Measurements from ENCODE around the gene PAFAH2. TPM values are rescaled to one million over a fixed set of nuclear protein-coding genes. Genes with fewer than 3 reads are reported as not detected.

The PAFAH2 gene
- total RNA-seq, 1 donor from 2014 or later, result 19.4 TPM

- Histone ChIP-seq H3K9me3 (no peaks in the 10 kb centered on the region), H3K36me3 (no peaks in the 10 kb centered on the region), H3K27me3 (ENCODE audit: low read depth) (no peaks in the 10 kb centered on the region), H3K27ac (no peak overlapping the region), H3K4me1 (peaks cover 20% of the 10 kb centered on the region), H3K4me3 (no peak overlapping the region)
- DNase-seq (no peak), ATAC-seq (no peak)
- intact Hi-C loops (cut with DNase I), result loop anchor here (5.0 kb wide), 1 partner anchor 92 kb away; the partner anchor contains the start of gene STMN1
- TF ChIP-seq, protein P1, sequence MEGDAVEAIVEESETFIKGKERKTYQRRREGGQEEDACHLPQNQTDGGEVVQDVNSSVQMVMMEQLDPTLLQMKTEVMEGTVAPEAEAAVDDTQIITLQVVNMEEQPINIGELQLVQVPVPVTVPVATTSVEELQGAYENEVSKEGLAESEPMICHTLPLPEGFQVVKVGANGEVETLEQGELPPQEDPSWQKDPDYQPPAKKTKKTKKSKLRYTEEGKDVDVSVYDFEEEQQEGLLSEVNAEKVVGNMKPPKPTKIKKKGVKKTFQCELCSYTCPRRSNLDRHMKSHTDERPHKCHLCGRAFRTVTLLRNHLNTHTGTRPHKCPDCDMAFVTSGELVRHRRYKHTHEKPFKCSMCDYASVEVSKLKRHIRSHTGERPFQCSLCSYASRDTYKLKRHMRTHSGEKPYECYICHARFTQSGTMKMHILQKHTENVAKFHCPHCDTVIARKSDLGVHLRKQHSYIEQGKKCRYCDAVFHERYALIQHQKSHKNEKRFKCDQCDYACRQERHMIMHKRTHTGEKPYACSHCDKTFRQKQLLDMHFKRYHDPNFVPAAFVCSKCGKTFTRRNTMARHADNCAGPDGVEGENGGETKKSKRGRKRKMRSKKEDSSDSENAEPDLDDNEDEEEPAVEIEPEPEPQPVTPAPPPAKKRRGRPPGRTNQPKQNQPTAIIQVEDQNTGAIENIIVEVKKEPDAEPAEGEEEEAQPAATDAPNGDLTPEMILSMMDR (IDR thresholded peaks at IDR 0.05), result no peak
Measured at GRCh38 chr1:25999041-25999800, 1.4 kb upstream of the PAFAH2 start.

DNA sequence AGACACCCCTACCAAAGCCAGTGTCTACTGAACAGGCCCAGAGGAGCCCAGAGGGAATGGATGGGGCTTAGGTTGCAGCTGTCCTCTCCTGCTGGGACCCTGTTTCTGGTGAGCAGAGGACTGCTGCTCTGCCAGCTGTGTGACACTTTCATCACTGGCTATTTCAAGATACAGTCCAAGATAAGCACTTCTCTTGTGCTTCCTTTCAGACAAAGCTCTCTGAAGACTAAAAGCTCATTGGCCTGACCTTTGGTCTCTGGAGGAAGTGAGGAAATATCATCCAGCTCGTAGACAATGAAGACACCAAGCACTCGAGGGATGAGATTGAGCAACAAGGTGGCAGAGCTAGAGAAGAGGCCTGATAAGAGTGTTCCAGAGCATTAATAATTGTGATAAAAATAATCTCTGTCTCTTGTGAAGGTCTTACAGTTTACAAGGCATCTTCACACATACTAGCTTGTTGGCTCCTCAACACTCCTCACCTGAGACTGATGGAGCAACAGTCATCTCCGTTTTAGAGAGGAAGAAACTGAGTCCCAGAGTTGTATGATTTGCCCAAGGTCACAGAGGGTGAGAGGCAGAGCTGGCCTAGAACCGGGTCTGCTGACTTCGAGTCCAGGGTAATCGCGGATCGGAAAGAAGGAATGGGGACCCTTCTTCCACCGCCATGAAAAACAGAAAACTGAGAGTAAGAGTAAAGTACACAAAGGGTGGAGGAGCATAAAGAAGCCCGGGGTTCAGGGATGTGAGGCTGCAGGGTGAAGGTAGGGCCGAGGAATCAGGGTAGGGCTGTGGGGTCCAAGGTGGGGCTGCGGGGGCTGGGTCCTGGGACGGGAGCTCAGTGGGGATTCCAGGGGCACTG is 666 bp downstream of the PAFAH2 start:
- ATAC-seq (peak; percentile 37 to 43), DNase-seq (no peak)
- no peaks in the 10 kb centered on the region for H3K36me3 ChIP-seq
- no peaks in the 10 kb centered on the region for H3K9me3 ChIP-seq
- H3K27ac ChIP-seq, result peak overlapping the region; percentile 93
- intact Hi-C loops (cut with DNase I), result loop anchor here (5.0 kb wide), 1 partner anchor 90 kb away; the partner anchor contains the start of gene STMN1
- H3K4me1 ChIP-seq, result peaks cover 21% of the 10 kb centered on the region
- H3K4me3 ChIP-seq, result peak overlapping the region; percentile 76
- H3K27me3 ChIP-seq (ENCODE audit: low read depth), result no peaks in the 10 kb centered on the region
- TF ChIP-seq, protein P1 (IDR thresholded peaks at IDR 0.05), result no peak

- no peak for ATAC-seq
- DNase-seq, result no peak
- Histone ChIP-seq H3K27me3 (ENCODE audit: low read depth) (no peaks in the 10 kb centered on the region), H3K27ac (no peak overlapping the region), H3K9me3 (no peaks in the 10 kb centered on the region), H3K36me3 (no peaks in the 10 kb centered on the region), H3K4me1 (peaks cover 43% of the 10 kb centered on the region), H3K4me3 (no peak overlapping the region)
- TF ChIP-seq, protein P1 (IDR thresholded peaks at IDR 0.05), result no peak
- intact Hi-C loops (cut with DNase I), result loop anchor here (5.0 kb wide), 1 partner anchor 87 kb away; the partner anchor contains the start of gene STMN1
Measured at GRCh38 chr1:25994402-25995150, 3.3 kb downstream of the PAFAH2 start.

DNA sequence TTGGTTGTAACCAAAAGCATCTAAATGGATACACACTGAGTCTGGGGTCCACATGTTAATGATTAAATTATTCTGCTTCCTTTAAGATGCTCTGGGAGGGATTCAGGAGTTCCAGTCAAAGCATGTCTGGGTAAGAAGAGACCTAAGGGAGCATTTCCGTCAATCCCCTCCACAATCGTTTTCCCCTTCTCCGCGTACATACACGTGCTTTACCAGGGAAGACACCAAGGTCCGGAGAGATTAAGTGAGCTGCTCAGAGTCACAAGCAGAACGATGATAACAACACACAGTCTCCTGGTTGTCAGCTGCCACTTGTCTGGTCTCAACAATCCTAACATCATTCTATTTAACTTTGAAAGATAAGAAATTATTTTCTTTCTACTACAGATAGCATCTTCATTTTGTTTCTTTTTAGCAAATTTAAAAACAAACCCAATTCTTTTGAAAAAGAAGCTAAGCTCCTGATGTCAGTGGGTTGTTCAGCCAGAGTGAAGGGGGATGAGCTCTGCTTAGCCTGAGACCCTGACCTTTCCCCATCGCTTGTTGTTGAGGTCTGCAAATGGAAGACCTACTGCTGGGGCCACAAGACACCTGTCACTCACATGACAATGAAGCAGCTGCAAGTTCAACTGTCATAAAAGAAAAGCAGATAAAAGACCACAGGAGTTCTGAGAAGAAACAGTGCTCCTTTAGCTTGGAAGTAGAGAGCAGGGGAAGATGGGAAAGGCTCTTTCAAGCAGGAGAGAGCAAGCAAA is 4.5 kb downstream of the PAFAH2 start:
- H3K27me3 ChIP-seq (ENCODE audit: low read depth), result no peaks in the 10 kb centered on the region
- no peak overlapping the region for H3K27ac ChIP-seq
- intact Hi-C loops (cut with DNase I), result no loop called here
- H3K4me1 ChIP-seq, result peaks cover 40% of the 10 kb centered on the region
- peaks cover 9% of the 10 kb centered on the region for H3K36me3 ChIP-seq
- no peaks in the 10 kb centered on the region for H3K9me3 ChIP-seq
- no peak overlapping the region for H3K4me3 ChIP-seq
- TF ChIP-seq, protein P1 (IDR thresholded peaks at IDR 0.05), result no peak
- DNase-seq, result no peak
- no peak for ATAC-seq
